Upper lobe of right lung (tissue), 1 donor: Measurements from ENCODE around the gene TRPM4. TPM values are rescaled to one million over a fixed set of nuclear protein-coding genes. Genes with fewer than 3 reads are reported as not detected.
A peak's percentile ranks its signal among the peaks of the same experiment; 100 is the strongest.
"Not testable (repeated sequence)": the region's sequence is repeated elsewhere in the genome, so short reads cannot be mapped to it uniquely, and the experiment has no call there.

ENCODE experiments used
- ATAC-seq: fragments of 200-7000 bp; cut with Tn5 transposase; one replicate; pipeline ENCODE4 v1.9.1; 2020; ENCODE audit warnings: mild to moderate bottlenecking, moderate library complexity
- DNase-seq: peaks from one replicate; pipeline ENCODE4 v3.0.0-alpha.2; 2020
- H3K27ac ChIP-seq: fragments of 200-600 bp; one replicate; pipeline ENCODE4 v1.8.0; 2022
- H3K27me3 ChIP-seq: fragments of 200-600 bp; one replicate; pipeline ENCODE4 v1.8.0; 2022; ENCODE audit warnings: mild to moderate bottlenecking
- H3K36me3 ChIP-seq: fragments of 200-600 bp; one replicate; pipeline ENCODE4 v1.8.0; 2022
- H3K4me1 ChIP-seq: fragments of 200-600 bp; one replicate; pipeline ENCODE4 v1.8.0; 2022
- H3K4me3 ChIP-seq: fragments of 200-600 bp; one replicate; pipeline ENCODE4 v1.8.0; 2022; ENCODE audit warnings: mild to moderate bottlenecking
- H3K9me3 ChIP-seq: fragments of 200-600 bp; one replicate; pipeline ENCODE4 v1.8.0; 2022
- intact Hi-C: fragments of 100-400 bp; cut with DNase I; formaldehyde crosslinking; loops from one replicate; pipeline ENCODE4 v1.11.0; 2022
- total RNA-seq: library from RNA; stranded (reverse); fragmentation: NEBNext Ultra II Directional; extraction: Animal tissue kit (Norgen Biotek cat#: 25700); gene quantifications from one replicate; pipeline ENCODE4 v1.2.1, GENCODE V29; 2021
- TF ChIP-seq, protein P1 (sequence below): fragments of 200-600 bp; IDR thresholded peaks from one replicate; pipeline ENCODE4 v1.8.0; 2022; ENCODE audit warnings: antibody characterized with exemption
- donor health status: DM: no; HTN: yes; CAD: no; lungs with severe emphysema.

TRPM4 gene
- total RNA-seq, 1 donor from 2014 or later: 44.3 TPM

DNA sequence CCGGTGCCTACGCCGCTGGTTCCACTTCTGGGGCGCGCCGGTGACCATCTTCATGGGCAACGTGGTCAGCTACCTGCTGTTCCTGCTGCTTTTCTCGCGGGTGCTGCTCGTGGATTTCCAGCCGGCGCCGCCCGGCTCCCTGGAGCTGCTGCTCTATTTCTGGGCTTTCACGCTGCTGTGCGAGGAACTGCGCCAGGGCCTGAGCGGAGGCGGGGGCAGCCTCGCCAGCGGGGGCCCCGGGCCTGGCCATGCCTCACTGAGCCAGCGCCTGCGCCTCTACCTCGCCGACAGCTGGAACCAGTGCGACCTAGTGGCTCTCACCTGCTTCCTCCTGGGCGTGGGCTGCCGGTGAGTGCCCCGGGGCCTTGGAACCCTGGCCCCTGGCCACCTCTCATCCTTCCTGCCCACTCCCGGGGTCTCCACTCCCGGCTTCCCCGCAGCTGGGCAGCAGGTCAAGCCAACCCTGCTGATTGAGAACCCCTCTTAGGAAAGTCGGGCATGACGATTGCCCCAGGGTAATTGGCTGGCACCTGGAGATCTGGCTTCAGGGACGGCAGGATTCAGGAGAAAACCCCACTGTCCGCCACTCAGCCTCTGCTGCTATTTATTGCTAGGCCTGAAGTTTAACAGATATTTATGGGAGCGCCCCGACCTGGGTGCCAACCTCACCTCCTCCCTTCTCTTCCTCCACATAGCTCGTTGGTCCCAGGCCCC is 39.1 kb downstream of the TRPM4 start:
- peaks cover 19% of the 10 kb centered on the region for H3K36me3 ChIP-seq
- H3K4me3 ChIP-seq: no peak overlapping the region
- no peaks in the 10 kb centered on the region for H3K27me3 ChIP-seq
- ATAC-seq (no peak), DNase-seq (no peak)
- H3K9me3 ChIP-seq: no peaks in the 10 kb centered on the region
- no peak overlapping the region for H3K27ac ChIP-seq
- TF ChIP-seq, protein P1, sequence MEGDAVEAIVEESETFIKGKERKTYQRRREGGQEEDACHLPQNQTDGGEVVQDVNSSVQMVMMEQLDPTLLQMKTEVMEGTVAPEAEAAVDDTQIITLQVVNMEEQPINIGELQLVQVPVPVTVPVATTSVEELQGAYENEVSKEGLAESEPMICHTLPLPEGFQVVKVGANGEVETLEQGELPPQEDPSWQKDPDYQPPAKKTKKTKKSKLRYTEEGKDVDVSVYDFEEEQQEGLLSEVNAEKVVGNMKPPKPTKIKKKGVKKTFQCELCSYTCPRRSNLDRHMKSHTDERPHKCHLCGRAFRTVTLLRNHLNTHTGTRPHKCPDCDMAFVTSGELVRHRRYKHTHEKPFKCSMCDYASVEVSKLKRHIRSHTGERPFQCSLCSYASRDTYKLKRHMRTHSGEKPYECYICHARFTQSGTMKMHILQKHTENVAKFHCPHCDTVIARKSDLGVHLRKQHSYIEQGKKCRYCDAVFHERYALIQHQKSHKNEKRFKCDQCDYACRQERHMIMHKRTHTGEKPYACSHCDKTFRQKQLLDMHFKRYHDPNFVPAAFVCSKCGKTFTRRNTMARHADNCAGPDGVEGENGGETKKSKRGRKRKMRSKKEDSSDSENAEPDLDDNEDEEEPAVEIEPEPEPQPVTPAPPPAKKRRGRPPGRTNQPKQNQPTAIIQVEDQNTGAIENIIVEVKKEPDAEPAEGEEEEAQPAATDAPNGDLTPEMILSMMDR: no peak
- no peaks in the 10 kb centered on the region for H3K4me1 ChIP-seq
- intact Hi-C loops: no loop called here

DNA sequence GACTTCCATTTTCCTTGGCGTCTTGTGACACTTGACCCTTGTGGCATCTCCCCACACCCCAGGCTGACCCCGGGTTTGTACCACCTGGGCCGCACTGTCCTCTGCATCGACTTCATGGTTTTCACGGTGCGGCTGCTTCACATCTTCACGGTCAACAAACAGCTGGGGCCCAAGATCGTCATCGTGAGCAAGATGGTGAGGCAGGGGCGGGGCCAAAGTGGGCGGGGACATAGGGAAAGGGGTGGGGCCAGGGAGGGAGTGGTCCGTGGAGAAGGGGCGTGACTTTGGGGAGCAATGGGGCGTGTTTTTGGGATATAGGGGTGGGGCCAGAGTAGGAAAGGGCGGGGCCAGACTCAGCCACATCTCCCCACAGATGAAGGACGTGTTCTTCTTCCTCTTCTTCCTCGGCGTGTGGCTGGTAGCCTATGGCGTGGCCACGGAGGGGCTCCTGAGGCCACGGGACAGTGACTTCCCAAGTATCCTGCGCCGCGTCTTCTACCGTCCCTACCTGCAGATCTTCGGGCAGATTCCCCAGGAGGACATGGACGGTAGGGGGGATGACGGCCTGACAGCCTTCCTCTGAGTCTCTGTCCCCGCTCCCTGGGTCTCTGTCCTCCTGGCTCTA is 42.8 kb downstream of the TRPM4 start:
- H3K36me3 ChIP-seq: peaks cover 40% of the 10 kb centered on the region
- peak; percentile 80 for ATAC-seq
- H3K9me3 ChIP-seq: no peaks in the 10 kb centered on the region
- TF ChIP-seq, protein P1: no peak
- H3K27me3 ChIP-seq: no peaks in the 10 kb centered on the region
- DNase-seq: no peak
- no peak overlapping the region for H3K4me3 ChIP-seq
- intact Hi-C loops: no loop called here
- H3K27ac ChIP-seq: no peak overlapping the region
- H3K4me1 ChIP-seq: no peaks in the 10 kb centered on the region

DNA sequence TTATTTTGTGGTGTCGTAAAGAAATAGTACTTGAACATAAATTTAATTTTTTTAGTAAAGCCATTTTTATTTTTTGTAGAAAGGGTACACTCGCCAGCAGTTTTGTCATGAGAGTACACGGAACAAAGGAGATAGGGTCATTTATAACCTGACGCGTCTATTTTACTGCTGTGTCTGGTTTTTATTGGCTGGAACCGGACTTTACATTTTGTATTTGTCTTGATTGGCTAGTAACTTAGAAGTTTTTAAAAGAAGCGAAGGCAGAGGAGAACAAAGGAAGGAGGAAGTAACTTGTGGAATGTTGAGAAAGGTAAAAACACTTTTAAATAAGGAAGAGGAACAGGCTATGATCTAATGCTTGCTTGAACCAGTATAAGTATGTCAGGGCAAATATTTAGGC is 43.5 kb downstream of the TRPM4 start:
- TF ChIP-seq, protein P1: no peak
- H3K36me3 ChIP-seq: peaks cover 47% of the 10 kb centered on the region
- no peak overlapping the region for H3K4me3 ChIP-seq
- no peaks in the 10 kb centered on the region for H3K27me3 ChIP-seq
- no peaks in the 10 kb centered on the region for H3K4me1 ChIP-seq
- DNase-seq (no peak), ATAC-seq (no peak)
- no peaks in the 10 kb centered on the region for H3K9me3 ChIP-seq
- H3K27ac ChIP-seq: no peak overlapping the region
- intact Hi-C loops: no loop called here

DNA sequence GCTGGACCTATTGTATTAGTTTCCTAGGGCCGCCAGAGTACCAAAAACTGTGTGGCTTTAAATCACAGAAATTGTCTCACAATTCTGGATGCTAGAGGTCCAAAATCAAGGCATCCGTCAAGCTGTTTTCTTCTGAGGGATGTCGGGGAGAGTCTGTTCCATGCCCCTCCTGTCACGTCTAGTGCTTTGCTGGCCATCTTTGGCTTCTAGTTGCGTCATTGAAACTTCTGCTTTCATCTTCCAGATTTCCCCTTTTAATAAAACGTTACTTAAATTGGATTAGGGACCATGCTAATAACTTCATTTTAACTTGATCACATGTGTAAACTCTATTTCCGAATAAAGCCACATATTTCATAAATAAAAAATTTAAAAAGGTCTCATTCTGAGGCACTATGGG is 47.5 kb downstream of the TRPM4 start:
- H3K27ac ChIP-seq: no peak overlapping the region
- peaks cover 45% of the 10 kb centered on the region for H3K36me3 ChIP-seq
- TF ChIP-seq, protein P1: no peak
- intact Hi-C loops: no loop called here
- H3K4me1 ChIP-seq: peaks cover 3% of the 10 kb centered on the region
- ATAC-seq: peak; percentile 12
- DNase-seq: no peak
- no peaks in the 10 kb centered on the region for H3K9me3 ChIP-seq
- no peaks in the 10 kb centered on the region for H3K27me3 ChIP-seq
- no peak overlapping the region for H3K4me3 ChIP-seq

DNA sequence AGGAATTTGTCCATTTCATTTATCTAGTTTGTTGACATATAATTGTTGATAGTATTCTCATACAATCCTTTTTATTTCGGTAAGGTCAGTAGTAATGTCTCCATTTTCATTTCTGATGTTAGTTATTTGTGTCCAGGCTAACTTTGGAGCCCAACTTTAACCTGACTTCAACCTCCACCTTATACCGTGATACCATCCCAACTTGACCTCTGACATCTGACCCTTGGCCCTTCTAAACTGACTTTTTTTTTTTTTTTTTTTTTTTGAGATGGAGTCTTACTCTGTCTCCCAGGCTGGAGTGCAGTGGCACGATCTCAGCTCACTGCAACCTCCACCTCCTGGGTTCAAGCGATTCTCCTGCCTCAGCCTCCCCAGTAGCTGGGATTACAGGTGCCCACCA is 51.9 kb downstream of the TRPM4 start:
- DNase-seq, intact Hi-C loops, H3K27me3 ChIP-seq, ATAC-seq, H3K9me3 ChIP-seq, H3K4me1 ChIP-seq, H3K4me3 ChIP-seq, H3K27ac ChIP-seq: not testable (repeated sequence)
- H3K36me3 ChIP-seq: peaks cover 22% of the 10 kb centered on the region

DNA sequence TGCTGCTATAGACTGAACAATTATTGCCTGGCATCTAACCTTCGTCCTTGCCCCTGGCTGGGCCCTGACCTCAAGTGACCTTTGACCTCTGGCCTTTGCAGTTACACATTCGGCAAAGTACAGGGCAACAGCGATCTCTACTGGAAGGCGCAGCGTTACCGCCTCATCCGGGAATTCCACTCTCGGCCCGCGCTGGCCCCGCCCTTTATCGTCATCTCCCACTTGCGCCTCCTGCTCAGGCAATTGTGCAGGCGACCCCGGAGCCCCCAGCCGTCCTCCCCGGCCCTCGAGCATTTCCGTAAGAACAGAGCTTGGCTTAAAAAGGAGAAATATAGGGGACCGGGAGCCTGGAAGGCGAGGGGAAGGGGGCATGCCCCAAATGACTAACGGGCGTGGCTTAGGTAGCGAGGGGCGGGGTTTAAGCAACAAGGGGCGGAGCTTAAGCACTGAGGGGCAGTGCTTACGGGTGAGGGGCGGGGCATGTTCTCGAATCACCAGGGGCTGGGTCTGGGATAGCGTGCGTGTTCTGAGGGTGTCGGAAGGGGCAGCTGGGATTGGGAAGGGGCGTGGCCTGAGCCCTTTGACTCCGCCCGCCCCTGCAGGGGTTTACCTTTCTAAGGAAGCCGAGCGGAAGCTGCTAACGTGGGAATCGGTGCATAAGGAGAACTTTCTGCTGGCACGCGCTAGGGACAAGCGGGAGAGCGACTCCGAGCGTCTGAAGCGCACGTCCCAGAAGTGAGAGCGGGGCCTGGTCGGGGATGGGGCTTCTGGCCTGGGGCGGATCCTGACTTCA is 52.7 kb downstream of the TRPM4 start:
- H3K27me3 ChIP-seq: no peaks in the 10 kb centered on the region
- H3K27ac ChIP-seq: no peak overlapping the region
- peaks cover 19% of the 10 kb centered on the region for H3K36me3 ChIP-seq
- peaks cover 3% of the 10 kb centered on the region for H3K4me1 ChIP-seq
- TF ChIP-seq, protein P1: no peak
- no peaks in the 10 kb centered on the region for H3K9me3 ChIP-seq
- H3K4me3 ChIP-seq: no peak overlapping the region
- ATAC-seq (peak; percentile 81), DNase-seq (peak; percentile 71)
- intact Hi-C loops: loop anchor here (5.0 kb wide), 1 partner anchor 113 kb away; no protein-coding TSS in a partner anchor
